ENCODE results near the gene GDF7.

DNA sequence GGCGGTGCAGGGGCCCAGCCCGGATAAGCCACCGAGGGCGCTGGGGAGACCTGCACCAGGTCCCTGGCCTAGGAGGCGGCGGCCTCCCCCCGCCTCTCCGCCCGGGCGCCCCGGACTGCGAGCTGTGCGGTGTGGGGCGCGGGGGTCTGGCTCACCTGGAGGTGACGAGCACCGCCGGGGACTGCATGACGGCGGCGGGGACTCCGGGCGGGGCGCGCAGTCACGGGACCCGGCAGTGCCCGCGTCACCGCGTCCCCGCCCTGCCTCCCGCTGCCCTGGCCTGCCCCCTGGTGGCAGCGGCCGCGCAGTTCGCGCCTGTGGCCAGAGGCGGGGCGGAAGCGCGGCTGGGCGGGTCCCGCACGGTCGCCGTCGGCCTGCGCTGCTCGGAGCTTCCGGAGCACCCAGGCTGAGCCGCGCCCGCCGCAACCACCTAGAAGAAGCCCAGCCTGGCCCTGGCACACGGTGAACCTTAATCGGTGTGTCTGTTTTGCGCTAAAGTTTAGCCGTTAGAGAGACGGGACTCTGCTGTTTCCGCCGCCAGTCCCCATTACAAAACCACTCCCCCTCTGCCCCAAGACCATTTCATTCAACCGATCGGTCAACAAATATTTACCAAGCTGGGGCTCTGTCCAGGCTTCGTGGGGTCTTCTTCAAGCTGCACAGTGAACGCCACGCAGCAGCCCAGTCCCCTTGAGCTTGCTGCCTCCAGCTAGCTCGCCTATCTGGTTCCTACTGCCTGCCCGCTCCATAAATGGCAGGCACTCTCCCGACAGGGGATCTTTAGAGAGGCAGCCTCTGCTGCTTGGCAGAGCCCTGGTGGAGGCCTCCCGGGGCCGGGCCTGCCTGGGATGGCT is 15.8 kb upstream of the GDF7 start, which contains the start of gene HS1BP3:
- TF ChIP-seq, protein P1, sequence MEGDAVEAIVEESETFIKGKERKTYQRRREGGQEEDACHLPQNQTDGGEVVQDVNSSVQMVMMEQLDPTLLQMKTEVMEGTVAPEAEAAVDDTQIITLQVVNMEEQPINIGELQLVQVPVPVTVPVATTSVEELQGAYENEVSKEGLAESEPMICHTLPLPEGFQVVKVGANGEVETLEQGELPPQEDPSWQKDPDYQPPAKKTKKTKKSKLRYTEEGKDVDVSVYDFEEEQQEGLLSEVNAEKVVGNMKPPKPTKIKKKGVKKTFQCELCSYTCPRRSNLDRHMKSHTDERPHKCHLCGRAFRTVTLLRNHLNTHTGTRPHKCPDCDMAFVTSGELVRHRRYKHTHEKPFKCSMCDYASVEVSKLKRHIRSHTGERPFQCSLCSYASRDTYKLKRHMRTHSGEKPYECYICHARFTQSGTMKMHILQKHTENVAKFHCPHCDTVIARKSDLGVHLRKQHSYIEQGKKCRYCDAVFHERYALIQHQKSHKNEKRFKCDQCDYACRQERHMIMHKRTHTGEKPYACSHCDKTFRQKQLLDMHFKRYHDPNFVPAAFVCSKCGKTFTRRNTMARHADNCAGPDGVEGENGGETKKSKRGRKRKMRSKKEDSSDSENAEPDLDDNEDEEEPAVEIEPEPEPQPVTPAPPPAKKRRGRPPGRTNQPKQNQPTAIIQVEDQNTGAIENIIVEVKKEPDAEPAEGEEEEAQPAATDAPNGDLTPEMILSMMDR (optimal IDR thresholded peaks at IDR 0.05 in 1 of 3, IDR thresholded peaks at IDR 0.05 in 1 of 3, conservative IDR thresholded peaks at IDR 0.05 in 1 of 3; ENCODE audit: extremely low read depth in 1 of 3, insufficient read depth in 2 of 3, low read length in 3 of 3): peak; percentile 45 to 95 (median 68)
- no peak for TF ChIP-seq EZH2 (IDR thresholded peaks at IDR 0.05; ENCODE audit: low read length)
